Vagina (tissue), 2 donors: Measurements from ENCODE around the gene FRMD3. TPM values are rescaled to one million over a fixed set of nuclear protein-coding genes. Genes with fewer than 3 reads are reported as not detected.

Experiments used
- DNase-seq, 2 donors: peaks; one replicate each; pipeline ENCODE4 v3.0.0-alpha.2; 2017; ENCODE audit errors: extremely low spot score in 2 of 2
- H3K27ac ChIP-seq: fragments of 200-600 bp; sonication (generic); one replicate; pipeline ENCODE4 v1.5.1; 2019
- H3K27me3 ChIP-seq: fragments of 200-600 bp; sonication (generic); one replicate; pipeline ENCODE4 v1.5.1; 2019
- H3K36me3 ChIP-seq, 2 donors: fragments of 200-600 bp; sonication (generic); one replicate each; pipeline ENCODE4 v1.5.1; 2017 to 2019
- H3K4me1 ChIP-seq: fragments of 200-600 bp; sonication (generic); one replicate; pipeline ENCODE4 v1.5.1; 2019
- H3K4me3 ChIP-seq, 2 donors: fragments of 200-600 bp; sonication (generic); 1 replicate in 1 of 2; 2 replicates in 1 of 2; pipeline ENCODE4 v1.5.1; 2016 to 2019
- H3K9me3 ChIP-seq: fragments of 200-600 bp; sonication (generic); one replicate; pipeline ENCODE4 v1.5.1; 2019
- CTCF ChIP-seq, 3 experiments: fragments of 450-650 bp in 2 of 3; fragments of 200-600 bp in 1 of 3; sonication (generic) in 1 of 3; IDR thresholded peaks; one replicate each; pipeline ENCODE4 v1.5.1; 2017 to 2019; ENCODE audit warnings: antibody characterized with exemption in 3 of 3, mild to moderate bottlenecking in 2 of 3, moderate library complexity in 2 of 3
- POLR2A ChIP-seq, 2 donors: fragments of 450-650 bp; IDR thresholded peaks; one replicate each; pipeline ENCODE4 v1.6.1; 2017; ENCODE audit warnings: antibody characterized with exemption in 2 of 2, mild to moderate bottlenecking in 2 of 2, moderate library complexity in 2 of 2
- POLR2AphosphoS5 ChIP-seq, 2 donors: sonication (generic); formaldehyde crosslinking; IDR thresholded peaks; one replicate each; pipeline ENCODE4 v1.9.0; 2017; ENCODE audit warnings: antibody characterized with exemption in 2 of 2, mild to moderate bottlenecking in 2 of 2, low read depth in 1 of 2; ENCODE audit not compliant: insufficient read depth in 1 of 2
- intact Hi-C: fragments of 100-400 bp; cut with DNase I; formaldehyde crosslinking; loops from one replicate; pipeline ENCODE4 v1.15.1; 2023
- total RNA-seq: library from RNA; depleted of rRNA; stranded (reverse); fragments of >200 nt; gene quantifications from one replicate; pipeline ENCODE4 v1.2.3, GENCODE V29; 2016

Gene FRMD3
- total RNA-seq, 1 donor from 2014 or later = 13.8 TPM

- TF ChIP-seq CTCF (IDR thresholded peaks at IDR 0.05) (no peak), POLR2A (IDR thresholded peaks at IDR 0.05) (no peak), POLR2AphosphoS5 (IDR thresholded peaks at IDR 0.05; ENCODE audit: insufficient read depth in 1 of 2, low read depth in 1 of 2) (no peak)
Measured at GRCh38 chr9:83444110-83444509, 94.1 kb downstream of the FRMD3 start.

GRCh38 chr9:83441390-83441789 lies 96.8 kb downstream of the FRMD3 start:
- no peaks in the 10 kb centered on the region for H3K27me3 ChIP-seq
- intact Hi-C loops = no loop called here
- peaks cover 7% of the 10 kb centered on the region for H3K4me1 ChIP-seq
- H3K9me3 ChIP-seq = no peaks in the 10 kb centered on the region
- TF ChIP-seq POLR2A (IDR thresholded peaks at IDR 0.05) (no peak), POLR2AphosphoS5 (IDR thresholded peaks at IDR 0.05; ENCODE audit: insufficient read depth in 1 of 2, low read depth in 1 of 2) (peak in 1 of 2 donors; percentile 55)
- no peak for DNase-seq
- H3K4me3 ChIP-seq = no peak overlapping the region
- no peak overlapping the region for H3K27ac ChIP-seq
- no peaks in the 10 kb centered on the region for H3K36me3 ChIP-seq

More at GRCh38 chr9:83444110-83444509, 94.1 kb downstream of the FRMD3 start:
- Histone ChIP-seq H3K4me1 (peaks cover 7% of the 10 kb centered on the region), H3K9me3 (no peaks in the 10 kb centered on the region), H3K4me3 (no peak overlapping the region), H3K27ac (no peak overlapping the region), H3K27me3 (no peaks in the 10 kb centered on the region), H3K36me3 (no peaks in the 10 kb centered on the region)
- DNase-seq = no peak
- intact Hi-C loops = no loop called here

- no peak overlapping the region for H3K4me3 ChIP-seq
- TF ChIP-seq CTCF (IDR thresholded peaks at IDR 0.05) (no peak), POLR2AphosphoS5 (IDR thresholded peaks at IDR 0.05; ENCODE audit: insufficient read depth in 1 of 2, low read depth in 1 of 2) (no peak), POLR2A (IDR thresholded peaks at IDR 0.05) (no peak)
- H3K27ac ChIP-seq = no peak overlapping the region
- H3K4me1 ChIP-seq = peaks cover 7% of the 10 kb centered on the region
- H3K36me3 ChIP-seq = no peaks in the 10 kb centered on the region
- no peak for DNase-seq
- no peaks in the 10 kb centered on the region for H3K9me3 ChIP-seq
- intact Hi-C loops = no loop called here
- H3K27me3 ChIP-seq = no peaks in the 10 kb centered on the region
Measured at GRCh38 chr9:83440641-83441040, 97.6 kb downstream of the FRMD3 start.

GRCh38 chr9:83435301-83435700 lies 102.9 kb downstream of the FRMD3 start:
- H3K4me3 ChIP-seq = no peak overlapping the region
- DNase-seq = no peak
- H3K4me1 ChIP-seq = peaks cover 18% of the 10 kb centered on the region
- intact Hi-C loops = no loop called here
- H3K36me3 ChIP-seq = no peaks in the 10 kb centered on the region
- TF ChIP-seq CTCF (IDR thresholded peaks at IDR 0.05) (no peak), POLR2AphosphoS5 (IDR thresholded peaks at IDR 0.05; ENCODE audit: insufficient read depth in 1 of 2, low read depth in 1 of 2) (no peak), POLR2A (IDR thresholded peaks at IDR 0.05) (no peak)
- H3K27me3 ChIP-seq = no peaks in the 10 kb centered on the region
- no peaks in the 10 kb centered on the region for H3K9me3 ChIP-seq
- H3K27ac ChIP-seq = no peak overlapping the region

- intact Hi-C loops = no loop called here
- TF ChIP-seq POLR2A (IDR thresholded peaks at IDR 0.05) (no peak), CTCF (IDR thresholded peaks at IDR 0.05) (no peak), POLR2AphosphoS5 (IDR thresholded peaks at IDR 0.05; ENCODE audit: insufficient read depth in 1 of 2, low read depth in 1 of 2) (no peak)
- peaks cover 18% of the 10 kb centered on the region for H3K4me1 ChIP-seq
- no peak overlapping the region for H3K27ac ChIP-seq
- no peak for DNase-seq
- H3K36me3 ChIP-seq = no peaks in the 10 kb centered on the region
- H3K9me3 ChIP-seq = no peaks in the 10 kb centered on the region
- H3K4me3 ChIP-seq = no peak overlapping the region
- H3K27me3 ChIP-seq = no peaks in the 10 kb centered on the region
Measured at GRCh38 chr9:83434254-83434653, 103.9 kb downstream of the FRMD3 start.
